BLaER1 (cell line): Measurements from ENCODE around the gene RGS12.

ENCODE experiments used
- H3K27ac ChIP-seq: shearing (Covaris generic); formaldehyde crosslinking; 2 replicates; pipeline ENCODE4 v1.8.1; 2022
- H3K27me3 ChIP-seq: shearing (Covaris generic); formaldehyde crosslinking; 2 replicates; pipeline ENCODE4 v1.8.1; 2022
- H3K36me3 ChIP-seq: shearing (Covaris generic); formaldehyde crosslinking; 2 replicates; pipeline ENCODE4 v1.8.1; 2022
- H3K4me1 ChIP-seq: shearing (Covaris generic); formaldehyde crosslinking; 2 replicates; pipeline ENCODE4 v1.8.1; 2022
- H3K4me2 ChIP-seq: shearing (Covaris generic); formaldehyde crosslinking; 2 replicates; pipeline ENCODE4 v1.8.1; 2022
- H3K4me3 ChIP-seq: shearing (Covaris generic); formaldehyde crosslinking; 2 replicates; pipeline ENCODE4 v1.8.1; 2022
- H3K9ac ChIP-seq: shearing (Covaris generic); formaldehyde crosslinking; 2 replicates; pipeline ENCODE4 v1.8.1; 2022
- H3K9me3 ChIP-seq: shearing (Covaris generic); formaldehyde crosslinking; 2 replicates; pipeline ENCODE4 v1.8.1; 2022
- H4K20me1 ChIP-seq: shearing (Covaris generic); formaldehyde crosslinking; 2 replicates; pipeline ENCODE4 v1.8.1; 2022
- Cebpa-rat ChIP-seq: shearing (Covaris generic); IDR thresholded peaks from 2 replicates; pipeline ENCODE4 v1.8.1; 2022

Gene RGS12

DNA sequence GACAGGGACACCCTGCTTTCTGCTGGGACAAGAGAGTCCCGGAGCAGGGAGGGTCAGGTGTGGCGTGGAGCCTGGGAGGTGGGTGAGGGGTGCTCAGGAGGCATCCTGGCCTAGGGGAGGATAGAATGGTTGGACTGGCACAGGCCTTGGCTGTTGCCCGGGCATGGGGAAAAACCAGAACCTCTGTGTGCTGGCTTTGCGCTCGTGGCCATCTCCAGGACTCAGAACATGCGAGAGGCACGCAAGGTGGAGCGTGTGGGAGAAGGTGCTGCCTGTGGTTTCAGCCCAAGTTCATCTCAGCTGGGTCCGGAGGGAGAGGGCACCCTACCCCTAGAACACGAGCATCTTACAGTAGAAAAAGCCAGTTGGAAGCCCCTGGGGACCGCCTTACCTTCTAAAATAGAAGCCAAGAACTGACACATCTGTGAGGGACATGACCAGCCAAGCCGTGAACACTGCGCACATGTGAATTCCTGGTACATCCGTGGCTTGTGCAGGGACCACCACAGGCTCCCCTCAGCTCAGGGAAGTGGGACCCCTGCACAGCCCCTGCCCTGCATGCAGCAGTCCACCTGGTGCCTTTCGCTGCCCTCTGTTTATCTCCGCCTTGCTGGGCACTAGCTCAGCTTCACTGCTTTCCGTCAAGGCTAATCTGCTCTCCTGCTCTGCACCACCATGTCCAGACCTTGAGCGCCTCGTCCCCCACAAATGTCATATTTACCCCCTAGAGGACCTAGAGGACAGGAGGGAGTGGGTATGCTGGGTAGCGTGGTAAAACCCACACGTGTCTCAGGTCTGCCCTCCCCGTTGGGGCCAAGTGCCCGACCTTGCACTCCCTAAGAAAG is 30.4 kb upstream of the RGS12 start:
- Histone ChIP-seq H3K36me3 (no peaks in the 10 kb centered on the region), H3K4me2 (peak overlapping the region; percentile 90), H3K9me3 (no peaks in the 10 kb centered on the region), H4K20me1 (no peaks in the 10 kb centered on the region), H3K9ac (peak overlapping the region; percentile 26; the same call in 1 of the 2 replicates), H3K27me3 (no peaks in the 10 kb centered on the region), H3K27ac (peak overlapping the region; percentile 51), H3K4me1 (peaks cover 48% of the 10 kb centered on the region), H3K4me3 (no peak overlapping the region)
- TF ChIP-seq Cebpa-rat = no peak

GRCh38 chr4:3263053-3263875 is 29.6 kb upstream of the RGS12 start:
- no peak overlapping the region for H3K4me3 ChIP-seq
- peak overlapping the region; percentile 26; the same call in 1 of the 2 replicates for H3K9ac ChIP-seq
- no peaks in the 10 kb centered on the region for H3K9me3 ChIP-seq
- H3K4me2 ChIP-seq = peak overlapping the region; percentile 90
- no peak for TF ChIP-seq Cebpa-rat
- H3K27me3 ChIP-seq = no peaks in the 10 kb centered on the region
- H3K4me1 ChIP-seq = peaks cover 44% of the 10 kb centered on the region
- H4K20me1 ChIP-seq = no peaks in the 10 kb centered on the region
- H3K27ac ChIP-seq = peak overlapping the region; percentile 51; the same call in 1 of the 2 replicates
- H3K36me3 ChIP-seq = no peaks in the 10 kb centered on the region

DNA sequence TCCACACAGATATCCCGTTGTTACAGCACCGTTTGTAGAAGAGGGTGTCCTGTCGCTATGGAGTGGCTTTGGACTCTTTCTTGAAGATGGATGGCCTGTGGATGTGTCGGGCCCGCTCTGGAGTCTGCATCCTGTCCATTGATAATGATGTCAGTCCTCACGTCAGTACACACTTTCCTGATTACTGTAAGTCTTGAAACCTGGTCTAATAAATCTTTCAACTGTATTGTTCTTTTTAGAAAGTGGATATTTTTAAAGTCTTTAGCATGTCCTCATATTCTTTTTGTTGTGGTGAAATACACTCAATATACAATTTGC is 29.0 kb upstream of the RGS12 start:
- Histone ChIP-seq H3K27ac (no peak overlapping the region), H3K4me1 (peaks cover 39% of the 10 kb centered on the region), H3K27me3 (no peaks in the 10 kb centered on the region), H3K36me3 (no peaks in the 10 kb centered on the region), H4K20me1 (no peaks in the 10 kb centered on the region), H3K4me2 (no peak overlapping the region), H3K9me3 (no peaks in the 10 kb centered on the region), H3K9ac (no peak overlapping the region), H3K4me3 (no peak overlapping the region)
- TF ChIP-seq Cebpa-rat = no peak

DNA sequence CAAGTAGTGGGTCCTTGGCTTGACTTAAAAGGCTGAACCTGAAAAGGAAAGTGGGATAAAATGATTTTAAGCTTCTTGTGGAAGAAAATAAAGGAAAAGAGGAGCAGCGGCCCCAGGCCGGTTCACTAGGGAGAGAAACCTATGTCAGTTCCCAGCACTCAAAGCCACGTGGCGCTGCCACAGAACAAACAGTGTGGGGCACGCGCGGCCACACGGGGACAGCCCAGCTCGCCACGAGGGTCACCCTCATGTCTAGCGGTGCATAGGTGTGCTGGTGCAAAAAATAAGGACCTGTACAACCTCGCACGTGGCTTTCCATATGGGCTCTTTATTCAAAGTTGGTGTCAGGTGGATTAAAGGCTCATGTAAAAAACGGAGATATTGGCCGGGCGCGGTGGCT is 26.7 kb upstream of the RGS12 start:
- no peaks in the 10 kb centered on the region for H3K36me3 ChIP-seq
- H3K4me3 ChIP-seq = no peak overlapping the region
- H4K20me1 ChIP-seq = no peaks in the 10 kb centered on the region
- H3K9me3 ChIP-seq = no peaks in the 10 kb centered on the region
- peaks cover 34% of the 10 kb centered on the region for H3K4me1 ChIP-seq
- H3K4me2 ChIP-seq = no peak overlapping the region
- TF ChIP-seq Cebpa-rat = no peak
- H3K27ac ChIP-seq = no peak overlapping the region
- no peaks in the 10 kb centered on the region for H3K27me3 ChIP-seq
- no peak overlapping the region for H3K9ac ChIP-seq

DNA sequence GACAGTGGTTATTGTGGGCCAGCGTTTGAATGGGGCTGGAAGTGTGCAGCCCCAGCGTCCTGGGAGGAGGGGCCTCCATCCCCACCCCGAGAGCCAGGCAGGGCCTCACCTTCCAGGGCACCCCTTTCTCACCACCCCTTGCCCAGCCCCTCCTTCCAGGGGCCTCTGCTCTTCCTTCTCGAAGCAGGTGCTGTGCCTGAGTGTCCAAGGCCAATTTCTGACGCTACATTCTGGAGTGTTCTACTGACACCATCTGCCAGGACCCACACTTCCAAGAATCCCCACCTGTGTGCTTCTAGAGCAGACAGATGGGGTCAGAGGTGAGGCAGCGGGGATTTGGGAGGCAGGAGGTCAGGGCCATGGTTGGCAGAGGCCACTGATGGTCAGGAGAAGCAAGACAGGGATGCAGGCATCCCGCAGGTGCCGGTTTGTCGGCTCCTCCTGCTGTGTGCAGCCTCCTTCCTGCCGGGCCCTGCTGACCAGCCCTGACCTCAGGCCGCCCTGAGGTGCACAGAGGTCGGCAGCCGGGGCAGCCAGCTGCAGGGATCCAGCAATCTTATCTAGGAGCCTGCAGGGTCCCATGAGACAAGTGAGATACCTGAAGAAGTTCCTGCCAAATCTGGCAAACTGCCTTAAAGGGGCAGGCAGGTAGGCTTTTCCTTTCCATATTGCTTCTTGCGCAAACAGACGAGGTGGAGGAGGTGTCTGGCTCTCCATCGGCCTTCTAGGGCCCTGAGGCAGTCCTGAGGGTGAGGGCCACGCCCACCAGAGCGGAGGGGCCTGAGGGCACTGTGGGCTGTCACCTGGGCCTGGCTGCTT is 25.0 kb upstream of the RGS12 start:
- Histone ChIP-seq H3K9ac (no peak overlapping the region), H3K4me1 (peaks cover 30% of the 10 kb centered on the region), H3K4me2 (no peak overlapping the region), H3K9me3 (no peaks in the 10 kb centered on the region), H4K20me1 (no peaks in the 10 kb centered on the region), H3K36me3 (no peaks in the 10 kb centered on the region), H3K27me3 (no peaks in the 10 kb centered on the region), H3K27ac (0 out of 2 replicates have a peak overlapping the region, but pooled peaks have one; percentile 13), H3K4me3 (no peak overlapping the region)
- no peak for TF ChIP-seq Cebpa-rat

- Histone ChIP-seq H3K27ac (peak overlapping the region; percentile 13; the same call in 1 of the 2 replicates), H3K36me3 (no peaks in the 10 kb centered on the region), H4K20me1 (no peaks in the 10 kb centered on the region), H3K4me3 (no peak overlapping the region), H3K9me3 (0 out of 2 replicates have a peak, but pooled peaks cover 4% of the 10 kb centered on the region), H3K4me1 (peaks cover 23% of the 10 kb centered on the region), H3K9ac (no peak overlapping the region), H3K4me2 (no peak overlapping the region), H3K27me3 (no peaks in the 10 kb centered on the region)
- TF ChIP-seq Cebpa-rat = no peak
Observed at GRCh38 chr4:3268395-3269104, 24.3 kb upstream of the RGS12 start.

- no peaks in the 10 kb centered on the region for H3K36me3 ChIP-seq
- H3K4me1 ChIP-seq = peaks cover 20% of the 10 kb centered on the region
- peak overlapping the region; percentile 13; the same call in 1 of the 2 replicates for H3K27ac ChIP-seq
- no peaks in the 10 kb centered on the region for H3K27me3 ChIP-seq
- no peak overlapping the region for H3K4me3 ChIP-seq
- no peak overlapping the region for H3K4me2 ChIP-seq
- no peak for TF ChIP-seq Cebpa-rat
- no peak overlapping the region for H3K9ac ChIP-seq
- no peaks in the 10 kb centered on the region for H4K20me1 ChIP-seq
- H3K9me3 ChIP-seq = 0 out of 2 replicates have a peak, but pooled peaks cover 4% of the 10 kb centered on the region
Observed at GRCh38 chr4:3269105-3269927, 23.5 kb upstream of the RGS12 start.

DNA sequence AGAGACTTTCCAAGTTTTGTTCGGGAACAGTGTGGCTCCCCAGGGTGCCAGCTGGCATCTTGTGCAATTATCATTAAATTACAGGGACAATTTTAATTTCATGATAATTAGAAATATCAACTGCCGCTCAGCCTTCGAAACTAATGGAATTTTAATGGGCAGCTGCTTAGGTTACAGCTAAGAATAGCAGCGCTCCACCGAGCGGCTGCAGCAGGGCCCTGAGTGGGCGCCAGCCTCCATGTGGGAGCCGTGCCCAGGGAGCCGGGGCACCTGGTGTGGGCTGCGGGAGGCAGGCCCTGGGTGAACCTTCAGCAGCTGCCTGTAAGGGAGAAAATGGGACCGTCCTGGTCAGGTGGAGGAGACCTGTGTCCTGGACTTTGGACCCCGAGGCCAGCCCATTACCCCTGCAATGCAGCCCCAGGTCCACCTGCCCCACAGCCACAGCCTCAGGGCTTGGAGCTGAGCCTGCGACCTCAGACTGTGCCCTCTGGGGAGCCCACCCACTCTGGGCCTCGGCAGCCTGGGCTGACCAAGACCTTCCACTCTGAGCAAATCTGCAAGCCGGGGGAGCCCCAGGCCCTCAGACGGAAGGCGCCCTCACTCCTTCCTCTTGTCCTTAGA is 22.7 kb upstream of the RGS12 start:
- Histone ChIP-seq H3K9me3 (0 out of 2 replicates have a peak, but pooled peaks cover 4% of the 10 kb centered on the region), H3K4me1 (peaks cover 20% of the 10 kb centered on the region), H3K9ac (no peak overlapping the region), H3K4me2 (no peak overlapping the region), H3K27ac (no peak overlapping the region), H3K27me3 (no peaks in the 10 kb centered on the region), H3K4me3 (no peak overlapping the region), H4K20me1 (no peaks in the 10 kb centered on the region), H3K36me3 (no peaks in the 10 kb centered on the region)
- no peak for TF ChIP-seq Cebpa-rat
